ENCODE measurements around the gene CDYL2.

- TF ChIP-seq CTCF (IDR thresholded peaks at IDR 0.05) (no peak), EP300 (IDR thresholded peaks at IDR 0.05) (no peak), POLR2AphosphoS5 (IDR thresholded peaks at IDR 0.05) (no peak), POLR2A (IDR thresholded peaks at IDR 0.05; ENCODE audit: low read depth) (no peak)
These were observed 148.2 kb downstream of the CDYL2 start for GRCh38 chr16:80656161-80656560.
